Chondrocyte (in vitro differentiated cells): ENCODE data around the gene GFPT1. TPM values are rescaled to one million over a fixed set of nuclear protein-coding genes. Genes with fewer than 3 reads are reported as not detected.

Experiments
- DNase-seq: peaks from one replicate; pipeline ENCODE4 v3.0.0; 2021; ENCODE audit warnings: mixed read lengths, low spot score
- H3K27ac Mint-ChIP-seq: one replicate; pipeline ENCODE4 v1.8.0; 2021; ENCODE audit warnings: mild to moderate bottlenecking, moderate library complexity, mixed read lengths; ENCODE audit not compliant: unreplicated experiment
- H3K27me3 Mint-ChIP-seq: 2 replicates; pipeline ENCODE4 v1.8.0; 2021; ENCODE audit warnings: low read depth, mixed read lengths
- H3K36me3 Mint-ChIP-seq: 2 replicates; pipeline ENCODE4 v1.8.0; 2021; ENCODE audit warnings: low read depth, mixed read lengths
- H3K4me1 Mint-ChIP-seq: 2 replicates; pipeline ENCODE4 v1.8.0; 2021; ENCODE audit warnings: low read depth, mild to moderate bottlenecking, mixed read lengths
- H3K4me3 Mint-ChIP-seq: one replicate; pipeline ENCODE4 v1.8.0; 2021; ENCODE audit warnings: mild to moderate bottlenecking, moderate library complexity, mixed read lengths; ENCODE audit not compliant: unreplicated experiment
- H3K9me3 Mint-ChIP-seq: 2 replicates; pipeline ENCODE4 v1.8.0; 2021; ENCODE audit warnings: low read depth, mixed read lengths
- total RNA-seq: library from RNA; stranded (reverse); gene quantifications from 3 replicates; pipeline ENCODE4 v1.2.1, GENCODE V29; 2021
- TF ChIP-seq, protein P1 (sequence below): fragments of 200-600 bp; sonication (generic); IDR thresholded peaks from 2 replicates; pipeline ENCODE4 v1.5.0; 2021; ENCODE audit warnings: antibody characterized with exemption, mild to moderate bottlenecking, moderate library complexity

GFPT1 gene
- total RNA-seq, 1 donor from 2014 or later = 144 TPM

DNA sequence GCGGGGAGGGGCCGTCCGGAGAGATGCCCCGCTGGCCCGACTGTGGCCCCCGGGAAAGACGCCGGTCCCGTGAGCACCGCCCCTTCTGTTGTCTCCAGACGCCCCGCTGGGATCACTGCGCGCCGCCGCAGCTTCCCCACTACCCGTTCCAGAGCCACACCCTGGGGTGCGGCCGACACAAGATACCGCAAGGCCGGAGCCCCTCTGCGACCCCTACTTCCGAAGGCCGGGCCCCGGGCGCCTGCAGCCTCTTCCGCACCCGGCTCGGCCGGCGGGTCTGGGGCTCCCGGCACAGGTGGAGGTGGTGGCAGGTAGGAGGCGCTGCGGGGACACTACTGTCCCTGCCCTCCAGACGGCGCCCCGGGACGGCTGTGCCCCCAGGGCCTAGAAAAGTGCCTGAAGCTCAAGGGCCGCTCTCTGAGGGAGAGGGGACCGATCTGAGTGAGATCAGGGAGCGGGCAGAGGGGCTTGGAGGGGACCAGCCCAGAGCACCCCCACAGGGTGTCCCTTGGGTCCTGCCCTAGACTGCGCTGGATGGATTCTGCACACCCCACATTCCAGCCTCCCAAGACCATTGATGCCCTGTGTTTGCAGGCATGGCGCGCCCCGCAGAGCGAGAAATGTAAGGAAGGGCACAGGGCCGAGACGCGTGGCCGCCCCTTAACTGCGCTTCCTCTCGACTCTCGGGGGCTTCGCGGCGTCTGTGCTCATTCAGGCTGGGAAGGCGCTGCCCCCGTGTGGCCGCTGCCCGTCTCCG is 80.0 kb downstream of the GFPT1 start:
- TF ChIP-seq, protein P1, sequence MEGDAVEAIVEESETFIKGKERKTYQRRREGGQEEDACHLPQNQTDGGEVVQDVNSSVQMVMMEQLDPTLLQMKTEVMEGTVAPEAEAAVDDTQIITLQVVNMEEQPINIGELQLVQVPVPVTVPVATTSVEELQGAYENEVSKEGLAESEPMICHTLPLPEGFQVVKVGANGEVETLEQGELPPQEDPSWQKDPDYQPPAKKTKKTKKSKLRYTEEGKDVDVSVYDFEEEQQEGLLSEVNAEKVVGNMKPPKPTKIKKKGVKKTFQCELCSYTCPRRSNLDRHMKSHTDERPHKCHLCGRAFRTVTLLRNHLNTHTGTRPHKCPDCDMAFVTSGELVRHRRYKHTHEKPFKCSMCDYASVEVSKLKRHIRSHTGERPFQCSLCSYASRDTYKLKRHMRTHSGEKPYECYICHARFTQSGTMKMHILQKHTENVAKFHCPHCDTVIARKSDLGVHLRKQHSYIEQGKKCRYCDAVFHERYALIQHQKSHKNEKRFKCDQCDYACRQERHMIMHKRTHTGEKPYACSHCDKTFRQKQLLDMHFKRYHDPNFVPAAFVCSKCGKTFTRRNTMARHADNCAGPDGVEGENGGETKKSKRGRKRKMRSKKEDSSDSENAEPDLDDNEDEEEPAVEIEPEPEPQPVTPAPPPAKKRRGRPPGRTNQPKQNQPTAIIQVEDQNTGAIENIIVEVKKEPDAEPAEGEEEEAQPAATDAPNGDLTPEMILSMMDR = peak; percentile 87
- DNase-seq = no peak
- H3K27me3 Mint-ChIP-seq = no peaks in the 10 kb centered on the region
- H3K36me3 Mint-ChIP-seq = no peaks in the 10 kb centered on the region
- H3K9me3 Mint-ChIP-seq = peaks cover 6% of the 10 kb centered on the region
- peak overlapping the region; percentile 71 for H3K27ac Mint-ChIP-seq
- peaks cover 51% of the 10 kb centered on the region for H3K4me1 Mint-ChIP-seq
- H3K4me3 Mint-ChIP-seq = peak overlapping the region; percentile 75

DNA sequence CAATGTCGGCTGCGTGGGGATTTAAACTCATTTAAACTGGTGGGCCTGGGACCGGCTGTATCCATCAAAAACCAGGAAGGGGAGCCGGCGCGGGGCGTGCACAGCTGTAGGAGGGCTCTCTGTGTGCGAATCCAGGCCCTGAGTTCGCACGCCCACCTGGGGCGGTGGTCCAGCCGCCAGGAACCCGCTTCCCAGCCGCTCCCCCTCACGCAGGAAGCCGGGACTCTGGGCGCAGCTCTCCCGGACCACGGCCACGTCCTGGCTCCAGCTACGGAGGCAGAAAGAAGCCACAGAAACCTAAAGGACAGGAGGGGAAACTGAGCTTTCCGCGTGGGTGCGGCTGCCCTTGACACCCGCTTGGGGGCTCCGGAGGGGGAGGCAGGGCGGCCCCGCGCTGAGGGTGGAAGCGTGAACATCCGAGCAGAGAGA is 80.6 kb downstream of the GFPT1 start:
- DNase-seq = no peak
- no peaks in the 10 kb centered on the region for H3K36me3 Mint-ChIP-seq
- TF ChIP-seq, protein P1 = no peak
- peak overlapping the region; percentile 17 for H3K27ac Mint-ChIP-seq
- H3K4me3 Mint-ChIP-seq = peak overlapping the region; percentile 75
- H3K4me1 Mint-ChIP-seq = peaks cover 47% of the 10 kb centered on the region
- H3K9me3 Mint-ChIP-seq = peaks cover 6% of the 10 kb centered on the region
- no peaks in the 10 kb centered on the region for H3K27me3 Mint-ChIP-seq

DNA sequence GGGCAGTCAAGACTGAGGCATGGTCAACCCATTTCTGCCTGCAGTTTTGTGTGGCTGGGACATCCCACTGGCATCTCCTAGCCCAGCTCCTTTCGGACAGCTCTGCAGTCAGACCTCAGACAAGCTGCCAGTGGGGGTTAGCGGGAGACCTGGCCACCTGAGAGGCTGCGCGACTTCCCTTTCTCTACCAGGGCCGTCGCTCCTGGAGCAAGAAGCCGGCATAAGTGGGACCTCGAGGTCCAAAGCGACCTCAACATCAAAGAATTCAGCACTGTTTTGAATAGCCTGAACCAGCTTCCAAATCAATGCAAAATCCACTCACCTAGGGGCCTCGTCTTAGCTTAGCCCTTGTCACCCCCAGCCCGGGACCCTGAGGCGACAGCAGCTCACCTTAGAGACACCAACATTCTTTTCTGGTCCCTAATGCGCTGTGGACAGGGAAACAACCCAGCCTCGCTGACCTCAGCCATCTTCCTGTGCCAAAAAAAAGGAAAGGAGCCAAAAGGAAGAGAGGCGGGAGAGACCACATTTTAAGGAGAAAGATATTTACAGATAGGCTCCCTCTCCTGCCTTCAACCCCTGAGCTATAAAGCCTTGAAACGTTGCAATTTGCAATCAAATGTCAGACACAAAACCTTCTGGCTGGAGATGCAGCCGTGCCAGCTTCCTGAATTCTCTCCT is 81.2 kb downstream of the GFPT1 start:
- DNase-seq = no peak
- Mint-ChIP-seq H3K4me1 (peaks cover 43% of the 10 kb centered on the region), H3K4me3 (peak overlapping the region; percentile 75), H3K9me3 (peaks cover 6% of the 10 kb centered on the region), H3K27ac (no peak overlapping the region), H3K27me3 (no peaks in the 10 kb centered on the region), H3K36me3 (no peaks in the 10 kb centered on the region)
- TF ChIP-seq, protein P1 = no peak

DNA sequence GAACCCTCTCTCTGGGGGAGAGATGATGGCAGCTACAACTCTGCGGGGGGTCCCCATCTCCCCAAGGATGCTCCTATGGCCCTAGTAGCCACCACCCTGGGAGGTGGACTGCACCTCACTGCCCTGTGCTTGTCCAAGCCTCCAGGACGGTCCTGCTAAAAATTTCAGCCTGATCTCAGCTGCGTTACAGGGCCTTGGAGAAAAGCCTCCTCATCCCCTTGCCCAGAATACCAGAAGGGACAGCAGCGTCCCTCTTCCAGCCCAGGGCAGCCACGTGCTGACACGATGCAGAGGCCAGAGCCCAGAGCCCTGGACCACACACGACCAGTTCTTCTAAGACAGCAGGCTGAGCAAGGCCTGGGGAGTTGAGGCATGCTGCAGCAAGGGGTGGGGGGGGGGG is 81.9 kb downstream of the GFPT1 start:
- Mint-ChIP-seq H3K27ac (no peak overlapping the region), H3K27me3 (no peaks in the 10 kb centered on the region), H3K36me3 (no peaks in the 10 kb centered on the region), H3K4me1 (peaks cover 36% of the 10 kb centered on the region), H3K9me3 (peaks cover 6% of the 10 kb centered on the region), H3K4me3 (no peak overlapping the region)
- no peak for DNase-seq
- TF ChIP-seq, protein P1 = no peak

DNA sequence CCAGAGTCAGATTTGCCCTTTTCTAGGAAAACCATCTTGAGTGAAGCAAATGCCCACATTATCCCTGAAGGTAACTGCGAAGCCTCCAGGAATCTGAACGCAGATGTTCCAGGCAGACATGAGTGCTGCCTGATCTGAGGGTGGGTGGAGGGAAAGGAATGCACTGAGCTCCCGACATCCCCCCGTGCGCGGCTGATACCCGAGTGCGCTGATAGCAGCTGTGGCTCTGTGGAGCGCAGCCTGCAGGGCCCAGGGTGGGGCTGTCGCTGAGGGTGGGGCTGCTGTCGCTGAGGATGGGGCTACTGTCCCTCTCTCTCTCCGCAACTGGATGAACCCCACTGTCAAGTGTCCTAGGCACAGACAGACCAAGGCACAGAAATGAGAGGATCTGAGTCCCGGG is 82.4 kb downstream of the GFPT1 start:
- Mint-ChIP-seq H3K4me1 (peaks cover 31% of the 10 kb centered on the region), H3K27me3 (no peaks in the 10 kb centered on the region), H3K9me3 (peaks cover 6% of the 10 kb centered on the region), H3K4me3 (no peak overlapping the region), H3K36me3 (no peaks in the 10 kb centered on the region), H3K27ac (no peak overlapping the region)
- TF ChIP-seq, protein P1 = no peak
- DNase-seq = no peak
